ENCODE data around the gene CCNDBP1.

- no peak for TF ChIP-seq CTCF (conservative IDR thresholded peaks at IDR 0.05 in 1 of 2, IDR thresholded peaks at IDR 0.05 in 1 of 2; ENCODE audit: extremely low read depth in 1 of 2, insufficient read depth in 1 of 2, low read depth in 1 of 2, low read length in 2 of 2)
- no peak for TF ChIP-seq EZH2 (IDR thresholded peaks at IDR 0.05; ENCODE audit: borderline replicate concordance, low read length)
These were observed 20.9 kb downstream of the CCNDBP1 start for GRCh38 chr15:43206054-43206453.

Measured in mammary epithelial cell (primary cell).